ENCODE results near the gene NR2F6. TPM values are rescaled to one million over a fixed set of nuclear protein-coding genes. Genes with fewer than 3 reads are reported as not detected.

The NR2F6 gene
- polyA plus RNA-seq, 1 experiment = 28.0 TPM

DNA sequence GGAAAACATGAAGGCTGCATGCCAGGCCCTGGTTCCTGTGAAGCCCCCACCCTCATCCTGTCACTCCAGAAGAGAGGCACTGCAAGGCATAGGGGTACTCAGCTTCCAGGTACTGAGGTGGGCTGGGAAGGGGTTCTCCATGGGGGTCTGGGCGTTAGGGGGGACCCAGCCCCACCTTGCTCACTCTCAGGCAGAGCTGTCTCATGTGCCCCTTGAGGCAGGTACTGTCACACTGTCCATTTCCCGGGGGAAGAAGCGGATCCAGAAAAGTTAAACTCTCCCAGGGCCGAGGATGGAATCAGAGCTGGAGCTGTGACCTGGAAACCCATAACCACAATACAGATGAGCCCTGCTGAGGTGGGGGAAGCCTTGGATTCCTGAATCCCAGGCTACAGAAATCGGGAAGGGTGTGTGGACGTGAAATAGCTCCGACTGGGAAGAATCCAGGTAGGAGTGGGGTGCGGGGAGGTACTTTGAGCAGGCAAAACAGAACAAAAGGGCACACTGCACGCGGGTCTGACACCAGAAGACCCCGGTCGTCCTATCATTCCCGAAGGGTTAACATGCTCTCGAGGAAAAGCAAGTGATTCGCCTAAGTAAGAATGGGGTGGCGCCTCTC, 31.1 kb downstream of the NR2F6 start:
- peaks cover 29% of the 10 kb centered on the region for H3K36me3 ChIP-seq (ENCODE audit: control insufficient read depth, insufficient read depth, low read length)
- H3K27me3 ChIP-seq (ENCODE audit: control insufficient read depth, insufficient read depth, low read length) = no peaks in the 10 kb centered on the region
- ChIA-PET POLR2A (interaction anchor here (0.6 kb wide), 1 partner anchor 15 kb away, joined by 3 read pairs; no protein-coding TSS in a partner anchor), CTCF (interaction anchor here (1.1 to 1.9 kb wide), 4 partner anchors 9 to 77 kb away, joined by 4 to 9 read pairs (median 7); partner anchors contain the start of gene OCEL1)
- H3K4me3 ChIP-seq (ENCODE audit: low read depth, low read length) = peak overlapping the region; percentile 88
- no peak for DNase-seq (ENCODE audit: low read depth)
- TF ChIP-seq, protein P1, sequence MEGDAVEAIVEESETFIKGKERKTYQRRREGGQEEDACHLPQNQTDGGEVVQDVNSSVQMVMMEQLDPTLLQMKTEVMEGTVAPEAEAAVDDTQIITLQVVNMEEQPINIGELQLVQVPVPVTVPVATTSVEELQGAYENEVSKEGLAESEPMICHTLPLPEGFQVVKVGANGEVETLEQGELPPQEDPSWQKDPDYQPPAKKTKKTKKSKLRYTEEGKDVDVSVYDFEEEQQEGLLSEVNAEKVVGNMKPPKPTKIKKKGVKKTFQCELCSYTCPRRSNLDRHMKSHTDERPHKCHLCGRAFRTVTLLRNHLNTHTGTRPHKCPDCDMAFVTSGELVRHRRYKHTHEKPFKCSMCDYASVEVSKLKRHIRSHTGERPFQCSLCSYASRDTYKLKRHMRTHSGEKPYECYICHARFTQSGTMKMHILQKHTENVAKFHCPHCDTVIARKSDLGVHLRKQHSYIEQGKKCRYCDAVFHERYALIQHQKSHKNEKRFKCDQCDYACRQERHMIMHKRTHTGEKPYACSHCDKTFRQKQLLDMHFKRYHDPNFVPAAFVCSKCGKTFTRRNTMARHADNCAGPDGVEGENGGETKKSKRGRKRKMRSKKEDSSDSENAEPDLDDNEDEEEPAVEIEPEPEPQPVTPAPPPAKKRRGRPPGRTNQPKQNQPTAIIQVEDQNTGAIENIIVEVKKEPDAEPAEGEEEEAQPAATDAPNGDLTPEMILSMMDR (IDR thresholded peaks at IDR 0.05; ENCODE audit: insufficient read depth, low read depth, low read length) = no peak

GRCh38 chr19:17213334-17213733, 32.4 kb downstream of the NR2F6 start:
- CTCF ChIA-PET = no interaction called here
- no peak for DNase-seq (ENCODE audit: low read depth)
- POLR2A ChIA-PET = no interaction called here
- H3K36me3 ChIP-seq (ENCODE audit: control insufficient read depth, insufficient read depth, low read length) = peaks cover 34% of the 10 kb centered on the region
- TF ChIP-seq, protein P1 (IDR thresholded peaks at IDR 0.05; ENCODE audit: insufficient read depth, low read depth, low read length) = no peak
- no peak overlapping the region for H3K4me3 ChIP-seq (ENCODE audit: low read depth, low read length)
- H3K27me3 ChIP-seq (ENCODE audit: control insufficient read depth, insufficient read depth, low read length) = no peaks in the 10 kb centered on the region

DNA sequence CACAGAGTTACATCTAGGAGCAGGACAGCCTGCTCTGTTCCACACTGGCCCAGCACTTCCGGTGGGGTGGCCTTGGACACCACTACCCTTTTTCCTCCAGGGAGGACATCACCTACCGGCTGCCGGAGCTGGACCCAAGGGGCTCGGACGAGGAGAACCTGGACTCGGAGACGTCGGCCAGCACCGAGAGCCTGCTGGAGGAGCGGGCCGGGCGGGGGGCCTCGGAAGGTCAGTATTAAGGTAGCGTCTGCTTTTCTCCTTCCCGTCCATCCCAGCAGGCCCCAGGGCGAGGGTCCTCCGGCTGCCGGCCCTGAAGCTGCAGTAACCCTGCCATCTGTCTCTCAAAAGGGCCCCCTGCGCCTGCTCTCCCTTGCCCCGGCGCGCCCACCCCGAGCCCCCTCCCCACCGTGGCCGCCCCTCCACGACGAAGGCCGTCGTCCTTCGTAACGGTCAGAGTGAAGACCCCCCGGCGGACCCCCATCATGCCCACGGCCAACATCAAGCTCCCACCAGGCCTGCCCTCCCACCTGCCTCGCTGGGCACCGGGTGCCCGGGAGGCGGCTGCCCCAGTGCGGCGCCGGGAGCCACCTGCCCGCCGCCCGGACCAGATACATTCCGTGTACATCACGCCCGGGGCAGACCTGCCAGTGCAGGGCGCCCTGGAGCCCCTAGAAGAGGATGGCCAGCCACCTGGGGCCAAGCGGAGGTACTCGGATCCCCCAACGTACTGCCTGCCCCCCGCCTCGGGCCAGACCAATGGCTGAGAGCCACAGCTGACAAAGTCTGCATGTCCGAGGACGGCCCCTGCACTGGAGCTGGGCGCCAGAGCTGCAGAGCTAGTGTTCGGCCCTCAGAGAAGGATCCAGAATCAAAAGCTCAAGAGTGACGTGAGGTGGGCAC, 33.9 kb downstream of the NR2F6 start:
- peaks cover 31% of the 10 kb centered on the region for H3K36me3 ChIP-seq (ENCODE audit: control insufficient read depth, insufficient read depth, low read length)
- DNase-seq (ENCODE audit: low read depth) = no peak
- no peaks in the 10 kb centered on the region for H3K27me3 ChIP-seq (ENCODE audit: control insufficient read depth, insufficient read depth, low read length)
- ChIA-PET CTCF (no interaction called here), POLR2A (interaction anchor here (0.6 kb wide), 1 partner anchor 15 kb away, joined by 5 read pairs; no protein-coding TSS in a partner anchor)
- TF ChIP-seq, protein P1 (IDR thresholded peaks at IDR 0.05; ENCODE audit: insufficient read depth, low read depth, low read length) = no peak
- H3K4me3 ChIP-seq (ENCODE audit: low read depth, low read length) = no peak overlapping the region

DNA sequence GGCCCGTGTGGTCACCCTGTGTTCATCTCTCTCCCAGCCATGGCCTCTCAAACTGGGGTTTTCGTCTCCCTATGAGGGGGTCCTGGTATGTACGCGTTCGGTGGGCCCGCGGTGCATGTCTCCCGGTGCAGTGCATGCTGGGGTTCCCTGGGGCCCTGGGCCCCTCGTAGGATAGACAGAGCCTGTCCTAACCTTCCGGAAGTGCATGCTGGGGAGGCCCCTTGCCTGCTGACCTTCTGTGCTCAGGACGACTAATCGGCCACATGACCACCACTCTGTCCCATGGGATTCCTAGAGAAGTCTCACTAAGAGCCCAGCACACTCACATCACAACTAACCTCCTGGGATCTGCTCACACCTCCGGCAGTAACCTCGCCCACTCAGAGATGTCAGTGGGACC, 35.4 kb downstream of the NR2F6 start:
- TF ChIP-seq, protein P1 (IDR thresholded peaks at IDR 0.05; ENCODE audit: insufficient read depth, low read depth, low read length) = no peak
- Histone ChIP-seq H3K27me3 (ENCODE audit: control insufficient read depth, insufficient read depth, low read length) (no peaks in the 10 kb centered on the region), H3K36me3 (ENCODE audit: control insufficient read depth, insufficient read depth, low read length) (peaks cover 43% of the 10 kb centered on the region), H3K4me3 (ENCODE audit: low read depth, low read length) (no peak overlapping the region)
- POLR2A ChIA-PET = no interaction called here
- DNase-seq (ENCODE audit: low read depth) = no peak
- CTCF ChIA-PET = interaction anchor here (1.4 kb wide), 1 partner anchor 16 kb away, joined by 3 read pairs; the partner anchor contains the start of gene OCEL1

Measured in BJ (cell line).